ENCODE results near the gene FAM78A.

The FAM78A gene

GRCh38 chr9:131239161-131239975 lies 36.9 kb downstream of the FAM78A start:
- H3K4me3 ChIP-seq (ENCODE audit: low read depth, low read length): no peak overlapping the region
- in situ Hi-C loops (cut with HindIII; ENCODE audit: low sequenced_read_pairs): no loop called here
- TF ChIP-seq, protein P1, sequence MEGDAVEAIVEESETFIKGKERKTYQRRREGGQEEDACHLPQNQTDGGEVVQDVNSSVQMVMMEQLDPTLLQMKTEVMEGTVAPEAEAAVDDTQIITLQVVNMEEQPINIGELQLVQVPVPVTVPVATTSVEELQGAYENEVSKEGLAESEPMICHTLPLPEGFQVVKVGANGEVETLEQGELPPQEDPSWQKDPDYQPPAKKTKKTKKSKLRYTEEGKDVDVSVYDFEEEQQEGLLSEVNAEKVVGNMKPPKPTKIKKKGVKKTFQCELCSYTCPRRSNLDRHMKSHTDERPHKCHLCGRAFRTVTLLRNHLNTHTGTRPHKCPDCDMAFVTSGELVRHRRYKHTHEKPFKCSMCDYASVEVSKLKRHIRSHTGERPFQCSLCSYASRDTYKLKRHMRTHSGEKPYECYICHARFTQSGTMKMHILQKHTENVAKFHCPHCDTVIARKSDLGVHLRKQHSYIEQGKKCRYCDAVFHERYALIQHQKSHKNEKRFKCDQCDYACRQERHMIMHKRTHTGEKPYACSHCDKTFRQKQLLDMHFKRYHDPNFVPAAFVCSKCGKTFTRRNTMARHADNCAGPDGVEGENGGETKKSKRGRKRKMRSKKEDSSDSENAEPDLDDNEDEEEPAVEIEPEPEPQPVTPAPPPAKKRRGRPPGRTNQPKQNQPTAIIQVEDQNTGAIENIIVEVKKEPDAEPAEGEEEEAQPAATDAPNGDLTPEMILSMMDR (IDR thresholded peaks at IDR 0.05; ENCODE audit: low read depth, low read length): no peak
- no peak for DNase-seq (ENCODE audit: low read depth, low spot score)

DNA sequence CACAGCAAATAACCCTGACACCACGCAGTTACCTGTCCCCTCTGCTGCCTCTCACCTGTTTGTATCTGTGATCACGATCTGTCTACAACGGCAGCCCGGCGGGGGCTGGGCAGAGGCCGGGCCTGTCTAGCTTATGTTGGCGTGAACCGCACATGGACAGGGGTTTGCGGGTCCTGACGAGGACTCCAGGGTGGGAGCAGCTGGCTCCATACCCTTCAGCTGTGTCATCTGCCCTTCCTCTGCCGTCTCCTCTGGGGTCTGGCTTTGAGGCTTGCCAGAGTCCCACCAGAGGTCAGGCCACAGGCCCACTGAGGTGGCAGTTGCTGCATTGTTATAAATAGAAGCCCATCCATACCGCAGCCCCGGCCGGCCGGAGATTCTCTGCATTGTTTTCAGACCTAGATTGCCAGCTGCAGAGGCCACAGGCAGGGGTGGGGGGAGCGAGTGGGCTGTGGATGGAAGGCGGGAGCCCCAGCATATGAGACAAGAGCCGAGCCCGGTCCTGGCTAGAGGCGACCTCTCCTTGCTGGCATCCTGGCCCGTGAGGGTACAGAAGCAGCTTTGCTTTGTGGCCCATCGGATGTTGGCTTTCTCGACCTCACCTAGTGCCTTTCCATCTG lies 37.8 kb downstream of the FAM78A start:
- peak; percentile 79 for DNase-seq (ENCODE audit: low read depth, low spot score)
- H3K4me3 ChIP-seq (ENCODE audit: low read depth, low read length): no peak overlapping the region
- in situ Hi-C loops (cut with HindIII; ENCODE audit: low sequenced_read_pairs): no loop called here
- TF ChIP-seq, protein P1 (IDR thresholded peaks at IDR 0.05; ENCODE audit: low read depth, low read length): no peak

- no peak overlapping the region for H3K4me3 ChIP-seq (ENCODE audit: low read depth, low read length)
- TF ChIP-seq, protein P1 (IDR thresholded peaks at IDR 0.05; ENCODE audit: low read depth, low read length): no peak
- DNase-seq (ENCODE audit: low read depth, low spot score): peak; percentile 85
- in situ Hi-C loops (cut with HindIII; ENCODE audit: low sequenced_read_pairs): no loop called here
These were observed 38.3 kb downstream of the FAM78A start for GRCh38 chr9:131237931-131238401.

DNA sequence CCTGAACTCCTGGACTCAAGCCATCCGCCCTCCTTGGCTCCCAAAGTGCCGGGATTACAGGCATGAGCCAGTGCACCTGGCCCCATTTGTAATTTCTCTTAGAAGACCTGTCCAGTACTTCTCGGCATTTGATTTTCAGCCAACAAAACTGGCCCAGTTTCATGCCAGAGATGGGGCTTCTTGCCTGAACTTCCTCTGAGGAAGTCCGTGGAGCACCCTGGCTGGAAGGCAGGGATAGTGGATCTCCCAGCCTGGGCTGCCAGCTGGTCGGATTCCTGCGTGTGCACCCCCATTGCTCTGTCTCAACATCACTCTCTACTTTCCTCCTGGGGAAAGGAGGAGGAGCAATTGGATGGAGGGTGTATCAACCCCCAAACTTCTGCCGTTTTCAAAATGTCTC lies 39.0 kb downstream of the FAM78A start:
- DNase-seq (ENCODE audit: low read depth, low spot score): no peak
- TF ChIP-seq, protein P1 (IDR thresholded peaks at IDR 0.05; ENCODE audit: low read depth, low read length): no peak
- H3K4me3 ChIP-seq (ENCODE audit: low read depth, low read length): no peak overlapping the region
- in situ Hi-C loops (cut with HindIII; ENCODE audit: low sequenced_read_pairs): no loop called here

DNA sequence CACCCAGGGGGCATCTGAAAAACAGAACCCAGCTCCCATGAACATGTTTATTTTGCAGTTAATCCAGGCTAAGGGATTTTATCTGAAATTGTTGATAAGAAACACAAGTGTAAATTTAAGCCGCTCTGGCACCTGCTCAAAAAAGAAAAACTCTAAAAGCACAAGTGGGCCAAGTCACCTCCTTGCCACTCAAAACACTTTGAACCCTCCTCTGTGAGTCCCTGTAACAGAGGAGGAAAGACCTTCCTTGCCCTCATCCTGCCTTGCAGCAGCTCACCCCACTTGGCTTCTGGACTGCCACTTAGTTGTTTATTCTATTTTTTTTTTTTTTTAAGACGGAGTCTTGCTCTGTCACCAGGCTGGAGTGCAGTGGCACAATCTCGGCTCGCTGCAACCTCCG lies 39.5 kb downstream of the FAM78A start:
- TF ChIP-seq, protein P1 (IDR thresholded peaks at IDR 0.05; ENCODE audit: low read depth, low read length): no peak

DNA sequence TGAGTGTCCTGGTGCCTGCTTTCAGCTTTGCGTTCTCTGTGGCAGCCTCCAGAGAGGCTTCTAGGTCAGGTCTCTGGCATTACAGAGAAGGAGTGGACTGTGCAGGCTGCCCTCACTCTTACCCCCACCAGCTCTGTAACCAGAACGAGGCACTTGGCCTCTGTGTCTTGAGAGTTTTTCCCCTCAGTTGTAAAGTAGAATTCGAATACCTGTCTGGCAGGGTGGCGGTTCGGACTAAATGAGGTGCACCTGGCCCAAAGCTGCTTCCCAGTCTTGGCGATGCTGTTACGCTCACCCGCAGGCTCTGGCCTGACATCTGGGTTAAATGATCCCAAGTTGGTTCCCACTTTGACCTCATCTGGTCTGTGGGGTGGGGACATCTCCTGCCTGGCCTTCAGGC lies 40.1 kb downstream of the FAM78A start:
- DNase-seq (ENCODE audit: low read depth, low spot score): no peak
- TF ChIP-seq, protein P1 (IDR thresholded peaks at IDR 0.05; ENCODE audit: low read depth, low read length): no peak
- in situ Hi-C loops (cut with HindIII; ENCODE audit: low sequenced_read_pairs): no loop called here
- no peak overlapping the region for H3K4me3 ChIP-seq (ENCODE audit: low read depth, low read length)

More for the DNA sequence above, 39.5 kb downstream of the FAM78A start:
- no peak for DNase-seq (ENCODE audit: low read depth, low spot score)
- no peak overlapping the region for H3K4me3 ChIP-seq (ENCODE audit: low read depth, low read length)
- in situ Hi-C loops (cut with HindIII; ENCODE audit: low sequenced_read_pairs): no loop called here

All from astrocyte of the spinal cord (primary cell).